Fibroblast of villous mesenchyme (primary cell): ENCODE data around the gene PIGP. TPM values are rescaled to one million over a fixed set of nuclear protein-coding genes. Genes with fewer than 3 reads are reported as not detected.

ENCODE experiments used
- DNase-seq: peaks from one replicate; pipeline ENCODE4 v3.0.0-alpha.2; 2010; ENCODE audit warnings: low read depth
- H3K4me3 ChIP-seq: 2 replicates; pipeline ENCODE4 v1.5.1; 2011; ENCODE audit warnings: low read depth, mild to moderate bottlenecking, low read length
- total RNA-seq: library from RNA; depleted of rRNA; stranded (reverse); fragments of >200 nt; gene quantifications from 2 replicates; pipeline ENCODE4 v1.2.3, GENCODE V29; 2012
- TF ChIP-seq, protein P1 (sequence below): IDR thresholded peaks from 2 replicates; pipeline ENCODE4 v1.5.1; 2012; ENCODE audit warnings: low read depth, mild to moderate bottlenecking, low read length; ENCODE audit not compliant: insufficient read depth

The PIGP gene
- total RNA-seq, 1 donor, result 11.2 TPM

DNA sequence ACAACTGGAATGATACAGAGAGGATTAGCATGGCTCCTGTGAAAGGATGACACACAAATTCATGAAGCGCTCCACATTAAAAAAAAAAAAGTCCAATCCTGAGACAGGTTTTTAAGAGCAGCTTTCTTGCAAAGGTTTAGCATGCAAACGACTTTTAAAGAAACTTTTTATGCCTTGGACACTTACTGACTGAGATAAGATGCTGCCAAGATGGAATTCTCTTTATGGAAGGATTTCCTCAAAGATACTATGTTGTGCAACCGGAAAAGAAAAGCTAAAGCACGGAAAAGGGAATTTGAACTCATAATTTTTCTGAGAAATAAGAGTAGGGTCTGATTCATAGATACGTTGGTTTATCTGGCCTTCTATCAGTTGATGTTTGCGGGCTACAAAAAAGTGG is 27.3 kb downstream of the PIGP start:
- H3K4me3 ChIP-seq, result no peak overlapping the region
- TF ChIP-seq, protein P1, sequence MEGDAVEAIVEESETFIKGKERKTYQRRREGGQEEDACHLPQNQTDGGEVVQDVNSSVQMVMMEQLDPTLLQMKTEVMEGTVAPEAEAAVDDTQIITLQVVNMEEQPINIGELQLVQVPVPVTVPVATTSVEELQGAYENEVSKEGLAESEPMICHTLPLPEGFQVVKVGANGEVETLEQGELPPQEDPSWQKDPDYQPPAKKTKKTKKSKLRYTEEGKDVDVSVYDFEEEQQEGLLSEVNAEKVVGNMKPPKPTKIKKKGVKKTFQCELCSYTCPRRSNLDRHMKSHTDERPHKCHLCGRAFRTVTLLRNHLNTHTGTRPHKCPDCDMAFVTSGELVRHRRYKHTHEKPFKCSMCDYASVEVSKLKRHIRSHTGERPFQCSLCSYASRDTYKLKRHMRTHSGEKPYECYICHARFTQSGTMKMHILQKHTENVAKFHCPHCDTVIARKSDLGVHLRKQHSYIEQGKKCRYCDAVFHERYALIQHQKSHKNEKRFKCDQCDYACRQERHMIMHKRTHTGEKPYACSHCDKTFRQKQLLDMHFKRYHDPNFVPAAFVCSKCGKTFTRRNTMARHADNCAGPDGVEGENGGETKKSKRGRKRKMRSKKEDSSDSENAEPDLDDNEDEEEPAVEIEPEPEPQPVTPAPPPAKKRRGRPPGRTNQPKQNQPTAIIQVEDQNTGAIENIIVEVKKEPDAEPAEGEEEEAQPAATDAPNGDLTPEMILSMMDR, result no peak
- DNase-seq, result peak; percentile 60

DNA sequence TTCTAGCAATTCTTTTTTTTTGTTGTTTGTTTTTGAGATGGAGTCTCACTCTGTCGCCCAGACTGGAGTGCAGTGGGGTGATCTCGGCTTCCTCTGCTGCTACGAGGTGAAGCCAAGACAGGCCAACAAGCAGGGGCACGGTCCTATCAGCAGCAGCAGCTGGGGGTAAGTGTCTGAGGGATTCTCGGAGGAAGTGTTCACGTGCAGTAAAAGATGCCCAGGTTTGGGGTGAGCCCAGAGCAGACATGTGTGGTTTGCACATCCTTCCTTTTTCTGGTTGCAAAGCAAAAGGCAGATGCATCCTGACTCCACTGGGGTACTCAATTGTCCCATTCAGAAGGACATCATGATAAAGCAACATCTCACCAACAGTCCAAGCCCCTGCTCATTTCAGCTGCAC is 27.7 kb downstream of the PIGP start:
- TF ChIP-seq, protein P1, result no peak
- H3K4me3 ChIP-seq, result no peak overlapping the region
- no peak for DNase-seq

DNA sequence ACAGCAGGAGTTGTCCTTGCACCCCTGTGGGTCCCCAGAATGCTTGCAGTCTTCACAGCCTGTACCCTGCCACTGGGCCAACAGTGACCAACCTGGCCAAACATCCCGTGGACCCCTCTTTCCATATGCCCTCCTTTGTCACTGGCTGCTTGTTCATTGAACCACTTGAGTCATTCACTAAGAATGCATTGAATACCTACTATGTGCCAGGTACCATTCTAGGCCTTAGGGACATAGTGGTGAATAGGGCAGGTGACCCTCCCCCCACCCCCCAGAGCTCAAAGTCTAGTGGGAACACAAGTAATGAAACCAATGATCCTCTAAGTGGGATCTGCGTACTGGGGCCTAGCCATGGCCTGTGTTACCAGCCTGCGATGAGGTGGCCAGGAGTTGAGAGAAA is 28.2 kb downstream of the PIGP start:
- no peak for DNase-seq
- no peak overlapping the region for H3K4me3 ChIP-seq
- TF ChIP-seq, protein P1, result no peak

DNA sequence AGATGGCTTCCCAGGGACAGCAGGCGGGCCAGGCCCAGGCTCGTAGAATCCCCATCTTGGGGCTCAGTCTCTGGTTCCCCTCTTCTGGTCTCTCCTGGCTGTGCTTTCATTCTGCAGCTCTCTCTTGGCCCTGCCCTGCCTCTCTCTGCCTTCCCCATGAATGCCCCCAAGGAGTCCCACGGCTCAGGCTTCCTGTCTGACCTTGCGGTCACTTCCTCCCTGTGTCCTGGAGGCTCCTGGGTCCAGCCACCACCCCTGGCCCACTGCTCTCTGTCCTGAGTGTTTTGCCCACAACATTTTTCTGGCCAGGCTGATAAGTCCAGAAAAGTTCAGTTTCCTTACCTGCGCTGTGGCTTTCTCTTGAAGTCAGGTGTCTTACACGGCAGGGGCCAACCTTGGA is 29.1 kb downstream of the PIGP start:
- TF ChIP-seq, protein P1, result no peak
- no peak overlapping the region for H3K4me3 ChIP-seq
- DNase-seq, result no peak

DNA sequence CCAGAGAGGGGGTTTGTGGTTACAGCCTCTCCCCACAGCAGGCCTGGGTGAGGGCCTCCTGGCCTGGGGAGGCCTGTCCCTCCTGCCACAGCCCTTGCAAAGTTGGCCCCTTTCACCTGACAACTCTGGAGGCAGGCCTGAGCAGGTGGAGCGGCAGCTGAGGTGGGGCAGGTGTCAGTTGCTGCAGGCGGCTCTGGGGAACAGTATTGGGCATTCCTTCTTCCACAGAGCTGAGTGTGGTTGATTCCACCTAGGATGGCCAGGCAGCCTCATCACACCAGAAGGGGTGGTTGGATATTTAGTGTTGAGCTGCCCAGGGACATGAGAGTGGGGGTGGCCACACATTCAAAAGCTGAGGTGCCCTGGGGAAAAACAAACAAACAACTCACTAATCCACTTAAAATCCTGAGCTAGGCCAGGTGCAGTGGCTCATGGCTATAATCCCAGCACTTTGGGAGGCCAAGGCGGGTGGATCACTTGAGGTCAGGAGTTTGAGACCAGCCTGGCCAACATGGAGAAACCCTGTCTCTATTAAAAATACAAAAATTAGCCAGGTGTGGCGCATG is 31.1 kb downstream of the PIGP start:
- no peak for DNase-seq
- no peak overlapping the region for H3K4me3 ChIP-seq
- TF ChIP-seq, protein P1, result no peak

DNA sequence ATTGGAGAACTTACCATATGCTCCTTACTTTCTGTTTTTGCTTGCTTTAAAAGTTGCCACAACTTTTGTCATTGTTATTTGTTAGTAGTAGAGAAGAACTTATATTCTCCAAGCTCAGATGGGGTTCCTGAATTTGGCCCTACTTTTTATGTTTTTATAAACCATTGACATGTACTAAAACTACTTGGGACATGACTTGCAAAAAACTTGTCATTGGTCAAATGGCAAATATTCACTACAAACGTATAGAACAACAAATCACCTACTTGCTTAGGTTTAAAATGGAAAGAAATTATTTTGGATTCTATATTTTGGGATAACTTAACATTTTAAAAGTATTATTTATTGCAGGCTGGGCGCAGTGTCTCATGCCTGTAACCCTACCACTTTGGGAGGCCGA is 32.7 kb downstream of the PIGP start:
- TF ChIP-seq, protein P1, result no peak
- no peak overlapping the region for H3K4me3 ChIP-seq
- no peak for DNase-seq

DNA sequence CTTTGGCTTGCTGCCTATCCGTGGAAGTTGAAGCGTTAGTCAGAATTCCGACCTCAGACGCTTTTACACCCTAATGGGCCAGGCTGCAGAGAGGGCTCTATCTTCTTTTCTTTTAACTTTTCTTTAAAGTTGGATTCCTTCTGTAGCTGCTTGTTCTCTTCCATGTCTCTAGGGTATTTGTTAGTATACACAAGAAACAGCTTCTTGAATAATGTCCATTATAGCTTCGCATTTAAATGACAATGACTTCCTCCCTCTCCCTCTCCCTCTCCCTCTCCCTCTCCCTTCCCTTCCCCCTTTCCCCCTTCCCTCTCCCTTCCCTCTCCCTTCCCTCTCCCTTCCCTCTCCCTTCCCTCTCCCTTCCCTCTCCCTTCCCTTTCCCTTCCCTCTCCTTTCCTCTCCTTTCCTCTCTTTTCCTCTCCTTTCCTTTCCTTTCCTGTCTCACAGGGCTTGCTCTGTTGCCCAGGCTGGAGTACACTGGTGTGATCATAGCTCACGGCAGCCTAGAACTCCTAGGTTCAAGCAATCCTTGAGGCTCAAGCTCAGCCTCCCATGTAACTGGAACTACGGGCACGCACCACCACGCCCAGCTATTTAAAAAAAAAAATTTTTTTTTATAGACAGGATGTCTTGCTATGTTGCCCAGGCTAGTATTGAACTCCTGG is 33.3 kb downstream of the PIGP start:
- no peak overlapping the region for H3K4me3 ChIP-seq
- no peak for DNase-seq
- TF ChIP-seq, protein P1, result no peak
